Ishikawa (cell line): ENCODE measurements around the gene ASAP3.

Source experiments
- CREB1 ChIP-seq: IDR thresholded peaks from 2 replicates; pipeline ENCODE4 v1.6.1; 2012; ENCODE audit warnings: low read depth
- EGR1 ChIP-seq: IDR thresholded peaks from 2 replicates; pipeline ENCODE4 v1.6.1; 2012
- RAD21 ChIP-seq: IDR thresholded peaks from 2 replicates; pipeline ENCODE4 v1.6.1; 2012; ENCODE audit warnings: low read depth
- TAF1 ChIP-seq: IDR thresholded peaks from 2 replicates; pipeline ENCODE4 v1.6.1; 2012; ENCODE audit warnings: low read depth, mild to moderate bottlenecking
- TCF12 ChIP-seq: IDR thresholded peaks from 2 replicates; pipeline ENCODE4 v1.6.1; 2012; ENCODE audit warnings: low read depth
- TEAD4 ChIP-seq: IDR thresholded peaks from 2 replicates; pipeline ENCODE4 v1.6.1; 2012
- YY1 ChIP-seq: IDR thresholded peaks from 2 replicates; pipeline ENCODE4 v1.6.1; 2012; ENCODE audit warnings: low read depth
- ZBTB7A ChIP-seq: IDR thresholded peaks from 2 replicates; pipeline ENCODE4 v1.6.1; 2012; ENCODE audit warnings: low read depth
- TF ChIP-seq, protein P1 (sequence below): IDR thresholded peaks from 2 replicates; pipeline ENCODE4 v1.6.1; 2012
- TF ChIP-seq, protein P2 (sequence below): IDR thresholded peaks from 2 replicates; pipeline ENCODE4 v1.6.1; 2012; ENCODE audit warnings: low read depth, mild to moderate bottlenecking

ASAP3 gene

DNA sequence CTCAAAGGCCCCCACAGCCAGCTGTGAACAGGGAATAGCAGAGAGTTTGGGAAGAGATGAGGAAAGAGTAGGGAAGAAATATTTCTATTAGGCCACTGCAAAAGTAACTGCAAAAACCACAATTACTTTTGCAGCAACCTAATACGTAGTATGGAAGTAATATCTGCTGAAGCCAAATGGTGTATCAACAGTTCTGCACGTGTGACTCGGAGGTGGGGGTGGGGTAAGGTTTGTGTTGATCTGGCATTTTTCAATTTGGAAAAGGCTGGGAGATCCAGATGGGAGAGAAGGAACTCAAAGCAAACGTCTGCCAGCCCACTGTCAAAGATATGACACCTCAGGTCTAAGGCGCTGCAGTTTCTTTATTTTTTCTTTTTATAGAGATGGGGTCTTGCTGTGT, 103.3 kb downstream of the ASAP3 start:
- no peak for TF ChIP-seq RAD21
- no peak for TF ChIP-seq TEAD4
- no peak for TF ChIP-seq CREB1
- TF ChIP-seq, protein P1, sequence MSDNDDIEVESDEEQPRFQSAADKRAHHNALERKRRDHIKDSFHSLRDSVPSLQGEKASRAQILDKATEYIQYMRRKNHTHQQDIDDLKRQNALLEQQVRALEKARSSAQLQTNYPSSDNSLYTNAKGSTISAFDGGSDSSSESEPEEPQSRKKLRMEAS: no peak
- no peak for TF ChIP-seq TAF1
- no peak for TF ChIP-seq ZBTB7A
- TF ChIP-seq, protein P2, sequence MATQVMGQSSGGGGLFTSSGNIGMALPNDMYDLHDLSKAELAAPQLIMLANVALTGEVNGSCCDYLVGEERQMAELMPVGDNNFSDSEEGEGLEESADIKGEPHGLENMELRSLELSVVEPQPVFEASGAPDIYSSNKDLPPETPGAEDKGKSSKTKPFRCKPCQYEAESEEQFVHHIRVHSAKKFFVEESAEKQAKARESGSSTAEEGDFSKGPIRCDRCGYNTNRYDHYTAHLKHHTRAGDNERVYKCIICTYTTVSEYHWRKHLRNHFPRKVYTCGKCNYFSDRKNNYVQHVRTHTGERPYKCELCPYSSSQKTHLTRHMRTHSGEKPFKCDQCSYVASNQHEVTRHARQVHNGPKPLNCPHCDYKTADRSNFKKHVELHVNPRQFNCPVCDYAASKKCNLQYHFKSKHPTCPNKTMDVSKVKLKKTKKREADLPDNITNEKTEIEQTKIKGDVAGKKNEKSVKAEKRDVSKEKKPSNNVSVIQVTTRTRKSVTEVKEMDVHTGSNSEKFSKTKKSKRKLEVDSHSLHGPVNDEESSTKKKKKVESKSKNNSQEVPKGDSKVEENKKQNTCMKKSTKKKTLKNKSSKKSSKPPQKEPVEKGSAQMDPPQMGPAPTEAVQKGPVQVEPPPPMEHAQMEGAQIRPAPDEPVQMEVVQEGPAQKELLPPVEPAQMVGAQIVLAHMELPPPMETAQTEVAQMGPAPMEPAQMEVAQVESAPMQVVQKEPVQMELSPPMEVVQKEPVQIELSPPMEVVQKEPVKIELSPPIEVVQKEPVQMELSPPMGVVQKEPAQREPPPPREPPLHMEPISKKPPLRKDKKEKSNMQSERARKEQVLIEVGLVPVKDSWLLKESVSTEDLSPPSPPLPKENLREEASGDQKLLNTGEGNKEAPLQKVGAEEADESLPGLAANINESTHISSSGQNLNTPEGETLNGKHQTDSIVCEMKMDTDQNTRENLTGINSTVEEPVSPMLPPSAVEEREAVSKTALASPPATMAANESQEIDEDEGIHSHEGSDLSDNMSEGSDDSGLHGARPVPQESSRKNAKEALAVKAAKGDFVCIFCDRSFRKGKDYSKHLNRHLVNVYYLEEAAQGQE: no peak
- TF ChIP-seq TCF12: no peak
- no peak for TF ChIP-seq EGR1
- no peak for TF ChIP-seq YY1
